HG03139 (cell line): ENCODE results near the gene PARP9.

Experiments
- ATAC-seq: cut with Tn5 transposase; IDR thresholded peaks from one replicate; pipeline ENCODE4 v1.9.1; 2021; ENCODE audit not compliant: unreplicated experiment

Gene PARP9

GRCh38 chr3:122488262-122488973, 75.7 kb downstream of the PARP9 start:
- no peak for ATAC-seq

- no peak for ATAC-seq
These were observed 79.1 kb downstream of the PARP9 start for GRCh38 chr3:122484985-122485384.

- no peak for ATAC-seq
These were observed 82.7 kb downstream of the PARP9 start for GRCh38 chr3:122481390-122481789.
